Measurements from ENCODE around the gene B4GALNT1. TPM values are rescaled to one million over a fixed set of nuclear protein-coding genes. Genes with fewer than 3 reads are reported as not detected.

Gene B4GALNT1
- polyA plus RNA-seq, 2 donors: 0.10 to 0.18 TPM

DNA sequence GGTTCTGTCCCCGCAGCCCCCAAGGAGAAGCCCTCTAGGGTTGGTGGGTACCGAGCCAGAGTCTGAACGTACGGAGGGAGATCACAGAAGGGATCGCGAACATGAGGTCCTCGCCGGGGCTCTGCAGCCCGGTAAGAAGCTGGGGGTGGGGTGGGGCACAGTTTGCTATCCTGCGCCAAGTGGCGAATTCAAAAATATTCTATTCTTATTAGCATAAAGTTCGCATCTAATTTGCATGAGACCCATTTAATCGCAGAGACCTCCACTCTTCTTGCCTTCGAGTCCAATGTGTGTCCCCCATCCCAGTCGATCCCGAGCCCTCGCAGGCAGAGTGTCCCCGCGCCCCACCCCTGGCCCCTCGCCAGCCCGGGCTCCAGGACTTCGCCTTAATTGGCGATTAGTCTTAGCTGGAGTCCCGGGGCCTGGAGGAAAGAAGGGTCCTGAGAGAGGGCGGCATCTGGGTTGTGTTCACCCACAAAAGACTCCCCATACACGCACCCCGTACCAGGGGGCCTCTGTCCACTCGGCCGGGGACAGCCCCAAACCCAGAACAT, 22.4 kb downstream of the B4GALNT1 start:
- H3K4me1 ChIP-seq (ENCODE audit: control insufficient read depth in 2 of 2, insufficient read depth in 2 of 2, low read length in 1 of 2): peaks cover 4 to 8% of the 10 kb centered on the region in 2 donors
- peak overlapping the region; percentile 47 to 56 for H3K4me3 ChIP-seq (ENCODE audit: low read depth in 1 of 2, low read length in 2 of 2)
- H3K27me3 ChIP-seq (ENCODE audit: control insufficient read depth in 1 of 2, insufficient read depth in 2 of 2, low read length in 2 of 2): no peaks in the 10 kb centered on the region
- H3K9me3 ChIP-seq (ENCODE audit: control insufficient read depth in 2 of 2, insufficient read depth in 1 of 2, low read depth in 1 of 2, low read length in 1 of 2): no peaks in the 10 kb centered on the region
- peak overlapping the region; percentile 80 to 84 for H3K27ac ChIP-seq (ENCODE audit: low read depth in 2 of 2, low read length in 1 of 2)
- peaks cover 0 to 2% of the 10 kb centered on the region in 2 donors for H3K36me3 ChIP-seq (ENCODE audit: control insufficient read depth in 2 of 2, insufficient read depth in 2 of 2, low read length in 1 of 2)
- WGBS, 2 donors: 4 to 11% methylated on average over 29 of the region's 29 CpGs

GRCh38 chr12:57609781-57610553, 23.0 kb downstream of the B4GALNT1 start:
- Histone ChIP-seq H3K4me1 (ENCODE audit: control insufficient read depth in 2 of 2, insufficient read depth in 2 of 2, low read length in 1 of 2) (peaks cover 4 to 10% of the 10 kb centered on the region in 2 donors), H3K36me3 (ENCODE audit: control insufficient read depth in 2 of 2, insufficient read depth in 2 of 2, low read length in 1 of 2) (peaks cover 0 to 2% of the 10 kb centered on the region in 2 donors), H3K27ac (ENCODE audit: low read depth in 2 of 2, low read length in 1 of 2) (peak overlapping the region; percentile 80 to 84), H3K27me3 (ENCODE audit: control insufficient read depth in 1 of 2, insufficient read depth in 2 of 2, low read length in 2 of 2) (no peaks in the 10 kb centered on the region), H3K9me3 (ENCODE audit: control insufficient read depth in 2 of 2, insufficient read depth in 1 of 2, low read depth in 1 of 2, low read length in 1 of 2) (no peaks in the 10 kb centered on the region), H3K4me3 (ENCODE audit: low read depth in 1 of 2, low read length in 2 of 2) (peak overlapping the region; percentile 4 to 11)
- 29 to 34% methylated on average over 29 to 34 of the region's 34 CpGs for WGBS, 2 donors

DNA sequence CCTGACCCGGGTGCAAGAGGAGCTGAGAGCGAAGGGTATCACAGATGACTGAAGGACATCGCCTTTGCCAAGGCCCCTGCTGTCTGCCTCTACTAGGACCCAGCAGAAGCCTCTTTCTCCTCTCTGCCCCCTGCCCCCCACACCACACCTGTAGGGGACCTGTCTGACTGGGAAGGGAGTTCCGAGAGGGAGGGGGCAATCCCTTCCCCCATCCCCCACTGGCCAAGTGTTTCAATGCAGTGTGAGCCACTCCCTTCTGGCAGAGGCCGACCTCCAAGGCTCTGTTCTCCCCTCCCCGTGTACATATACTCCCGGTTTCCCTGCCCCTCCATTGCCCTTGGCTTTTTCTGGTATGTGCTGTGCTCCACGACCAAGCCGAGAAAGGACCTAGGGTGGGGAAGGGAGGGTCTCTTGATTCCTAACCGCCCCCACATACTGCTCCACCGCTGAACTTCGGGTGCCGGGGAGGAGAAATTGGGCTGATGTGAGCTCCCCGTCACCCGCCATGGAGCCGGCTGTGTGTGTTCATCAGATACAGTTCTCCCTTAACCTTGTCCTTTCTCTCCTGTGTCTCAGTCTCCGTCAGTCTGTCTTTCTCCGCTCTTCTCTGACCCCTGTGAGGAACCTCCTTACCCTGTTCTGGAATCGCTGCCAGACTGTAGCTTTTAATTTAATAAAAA, 23.8 kb downstream of the B4GALNT1 start:
- H3K27ac ChIP-seq (ENCODE audit: low read depth in 2 of 2, low read length in 1 of 2): peak overlapping the region; percentile 62 to 80
- 59 to 65% methylated on average over 19 of the region's 19 CpGs for WGBS, 2 donors
- peaks cover 8 to 10% of the 10 kb centered on the region in 2 donors for H3K4me1 ChIP-seq (ENCODE audit: control insufficient read depth in 2 of 2, insufficient read depth in 2 of 2, low read length in 1 of 2)
- no peaks in the 10 kb centered on the region for H3K27me3 ChIP-seq (ENCODE audit: control insufficient read depth in 1 of 2, insufficient read depth in 2 of 2, low read length in 2 of 2)
- no peaks in the 10 kb centered on the region for H3K9me3 ChIP-seq (ENCODE audit: control insufficient read depth in 2 of 2, insufficient read depth in 1 of 2, low read depth in 1 of 2, low read length in 1 of 2)
- H3K4me3 ChIP-seq (ENCODE audit: low read depth in 1 of 2, low read length in 2 of 2): no peak overlapping the region
- H3K36me3 ChIP-seq (ENCODE audit: control insufficient read depth in 2 of 2, insufficient read depth in 2 of 2, low read length in 1 of 2): peaks cover 0 to 2% of the 10 kb centered on the region in 2 donors

GRCh38 chr12:57607958-57608663, 24.9 kb downstream of the B4GALNT1 start:
- Histone ChIP-seq H3K27ac (ENCODE audit: low read depth in 2 of 2, low read length in 1 of 2) (no peak overlapping the region), H3K4me1 (ENCODE audit: control insufficient read depth in 2 of 2, insufficient read depth in 2 of 2, low read length in 1 of 2) (peaks cover 9 to 10% of the 10 kb centered on the region in 2 donors), H3K4me3 (ENCODE audit: low read depth in 1 of 2, low read length in 2 of 2) (no peak overlapping the region), H3K27me3 (ENCODE audit: control insufficient read depth in 1 of 2, insufficient read depth in 2 of 2, low read length in 2 of 2) (no peaks in the 10 kb centered on the region), H3K36me3 (ENCODE audit: control insufficient read depth in 2 of 2, insufficient read depth in 2 of 2, low read length in 1 of 2) (peaks cover 0 to 2% of the 10 kb centered on the region in 2 donors), H3K9me3 (ENCODE audit: control insufficient read depth in 2 of 2, insufficient read depth in 1 of 2, low read depth in 1 of 2, low read length in 1 of 2) (no peaks in the 10 kb centered on the region)
- WGBS, 2 donors: 78 to 80% methylated on average over 11 to 12 of the region's 12 CpGs

DNA sequence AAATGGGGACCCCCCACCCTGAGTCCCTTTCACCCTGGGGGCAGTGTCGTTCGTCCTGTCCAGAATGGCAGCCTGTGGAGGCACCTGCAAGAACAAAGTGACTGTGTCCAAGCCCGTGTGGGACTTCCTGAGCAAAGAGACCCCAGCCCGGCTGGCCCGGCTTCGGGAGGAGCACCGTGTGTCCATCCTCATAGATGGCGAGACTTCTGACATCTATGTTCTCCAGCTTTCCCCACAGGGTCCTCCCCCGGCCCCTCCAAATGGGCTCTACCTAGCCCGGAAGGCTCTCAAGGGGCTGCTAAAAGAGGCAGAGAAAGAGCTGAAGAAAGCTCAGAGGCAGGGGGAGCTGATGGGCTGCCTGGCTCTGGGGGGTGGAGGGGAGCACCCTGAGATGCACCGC, 26.2 kb downstream of the B4GALNT1 start:
- Histone ChIP-seq H3K9me3 (ENCODE audit: control insufficient read depth in 2 of 2, insufficient read depth in 1 of 2, low read depth in 1 of 2, low read length in 1 of 2) (no peaks in the 10 kb centered on the region), H3K4me3 (ENCODE audit: low read depth in 1 of 2, low read length in 2 of 2) (no peak overlapping the region), H3K27me3 (ENCODE audit: control insufficient read depth in 1 of 2, insufficient read depth in 2 of 2, low read length in 2 of 2) (no peaks in the 10 kb centered on the region), H3K36me3 (ENCODE audit: control insufficient read depth in 2 of 2, insufficient read depth in 2 of 2, low read length in 1 of 2) (peaks cover 5 to 6% of the 10 kb centered on the region in 2 donors), H3K27ac (ENCODE audit: low read depth in 2 of 2, low read length in 1 of 2) (no peak overlapping the region), H3K4me1 (ENCODE audit: control insufficient read depth in 2 of 2, insufficient read depth in 2 of 2, low read length in 1 of 2) (peaks cover 9 to 10% of the 10 kb centered on the region in 2 donors)
- WGBS, 2 donors: 88 to 93% methylated on average over 11 of the region's 11 CpGs

- H3K27me3 ChIP-seq (ENCODE audit: control insufficient read depth in 1 of 2, insufficient read depth in 2 of 2, low read length in 2 of 2): no peaks in the 10 kb centered on the region
- H3K4me1 ChIP-seq (ENCODE audit: control insufficient read depth in 2 of 2, insufficient read depth in 2 of 2, low read length in 1 of 2): peaks cover 9 to 10% of the 10 kb centered on the region in 2 donors
- WGBS, 2 donors: 68 to 69% methylated on average over 2 of the region's 2 CpGs
- H3K36me3 ChIP-seq (ENCODE audit: control insufficient read depth in 2 of 2, insufficient read depth in 2 of 2, low read length in 1 of 2): peaks cover 7 to 8% of the 10 kb centered on the region in 2 donors
- H3K9me3 ChIP-seq (ENCODE audit: control insufficient read depth in 2 of 2, insufficient read depth in 1 of 2, low read depth in 1 of 2, low read length in 1 of 2): no peaks in the 10 kb centered on the region
- no peak overlapping the region for H3K4me3 ChIP-seq (ENCODE audit: low read depth in 1 of 2, low read length in 2 of 2)
- no peak overlapping the region for H3K27ac ChIP-seq (ENCODE audit: low read depth in 2 of 2, low read length in 1 of 2)
These were observed 26.6 kb downstream of the B4GALNT1 start for GRCh38 chr12:57606399-57606798.

GRCh38 chr12:57605811-57606311, 27.1 kb downstream of the B4GALNT1 start:
- H3K36me3 ChIP-seq (ENCODE audit: control insufficient read depth in 2 of 2, insufficient read depth in 2 of 2, low read length in 1 of 2): peaks cover 12 to 13% of the 10 kb centered on the region in 2 donors
- WGBS, 2 donors: 59 to 70% methylated on average over 4 of the region's 4 CpGs
- H3K4me1 ChIP-seq (ENCODE audit: control insufficient read depth in 2 of 2, insufficient read depth in 2 of 2, low read length in 1 of 2): peaks cover 6 to 7% of the 10 kb centered on the region in 2 donors
- H3K27me3 ChIP-seq (ENCODE audit: control insufficient read depth in 1 of 2, insufficient read depth in 2 of 2, low read length in 2 of 2): no peaks in the 10 kb centered on the region
- H3K4me3 ChIP-seq (ENCODE audit: low read depth in 1 of 2, low read length in 2 of 2): no peak overlapping the region
- no peaks in the 10 kb centered on the region for H3K9me3 ChIP-seq (ENCODE audit: control insufficient read depth in 2 of 2, insufficient read depth in 1 of 2, low read depth in 1 of 2, low read length in 1 of 2)
- H3K27ac ChIP-seq (ENCODE audit: low read depth in 2 of 2, low read length in 1 of 2): peak overlapping the region in 1 of 2 donors; percentile 86

- Histone ChIP-seq H3K27me3 (ENCODE audit: control insufficient read depth in 1 of 2, insufficient read depth in 2 of 2, low read length in 2 of 2) (no peaks in the 10 kb centered on the region), H3K9me3 (ENCODE audit: control insufficient read depth in 2 of 2, insufficient read depth in 1 of 2, low read depth in 1 of 2, low read length in 1 of 2) (no peaks in the 10 kb centered on the region), H3K27ac (ENCODE audit: low read depth in 2 of 2, low read length in 1 of 2) (peak overlapping the region; percentile 84 to 86), H3K4me3 (ENCODE audit: low read depth in 1 of 2, low read length in 2 of 2) (peak overlapping the region; percentile 50 to 59), H3K36me3 (ENCODE audit: control insufficient read depth in 2 of 2, insufficient read depth in 2 of 2, low read length in 1 of 2) (peaks cover 14 to 15% of the 10 kb centered on the region in 2 donors), H3K4me1 (ENCODE audit: control insufficient read depth in 2 of 2, insufficient read depth in 2 of 2, low read length in 1 of 2) (peaks cover 4 to 5% of the 10 kb centered on the region in 2 donors)
- WGBS, 2 donors: 6 to 8% methylated on average over 24 to 25 of the region's 25 CpGs
These were observed 27.8 kb downstream of the B4GALNT1 start for GRCh38 chr12:57604992-57605810.
